Measurements from ENCODE around the gene SPSB3.

Gene SPSB3

GRCh38 chr16:1778200-1779179, 3.9 kb downstream of the SPSB3 start:
- Histone ChIP-seq H3K4me3 (ENCODE audit: severe bottlenecking) (no peak overlapping the region), H3K9me3 (ENCODE audit: severe bottlenecking) (no peaks in the 10 kb centered on the region), H3K4me1 (ENCODE audit: insufficient read depth, poor library complexity, severe bottlenecking) (no peaks in the 10 kb centered on the region), H3K27ac (ENCODE audit: poor library complexity, severe bottlenecking) (no peak overlapping the region), H3K27me3 (ENCODE audit: insufficient read depth, poor library complexity, severe bottlenecking) (no peaks in the 10 kb centered on the region), H3K36me3 (ENCODE audit: low read depth) (peaks cover 29% of the 10 kb centered on the region)
- TF ChIP-seq CTCF (IDR thresholded peaks at IDR 0.05; ENCODE audit: poor library complexity, severe bottlenecking): no peak
- DNase-seq (ENCODE audit: low spot score) (no peak), ATAC-seq (ENCODE audit: low read depth) (no peak)

GRCh38 chr16:1777375-1778199, 4.8 kb downstream of the SPSB3 start:
- no peak for TF ChIP-seq CTCF (IDR thresholded peaks at IDR 0.05; ENCODE audit: poor library complexity, severe bottlenecking)
- H3K27ac ChIP-seq (ENCODE audit: poor library complexity, severe bottlenecking): no peak overlapping the region
- ATAC-seq (ENCODE audit: low read depth) (no peak), DNase-seq (ENCODE audit: low spot score) (no peak)
- H3K4me3 ChIP-seq (ENCODE audit: severe bottlenecking): no peak overlapping the region
- H3K9me3 ChIP-seq (ENCODE audit: severe bottlenecking): no peaks in the 10 kb centered on the region
- H3K27me3 ChIP-seq (ENCODE audit: insufficient read depth, poor library complexity, severe bottlenecking): no peaks in the 10 kb centered on the region
- peaks cover 29% of the 10 kb centered on the region for H3K36me3 ChIP-seq (ENCODE audit: low read depth)
- H3K4me1 ChIP-seq (ENCODE audit: insufficient read depth, poor library complexity, severe bottlenecking): no peaks in the 10 kb centered on the region

GRCh38 chr16:1776991-1777374, 5.4 kb downstream of the SPSB3 start:
- peaks cover 32% of the 10 kb centered on the region for H3K36me3 ChIP-seq (ENCODE audit: low read depth)
- H3K27ac ChIP-seq (ENCODE audit: poor library complexity, severe bottlenecking): no peak overlapping the region
- no peak for TF ChIP-seq CTCF (IDR thresholded peaks at IDR 0.05; ENCODE audit: poor library complexity, severe bottlenecking)
- no peaks in the 10 kb centered on the region for H3K27me3 ChIP-seq (ENCODE audit: insufficient read depth, poor library complexity, severe bottlenecking)
- H3K9me3 ChIP-seq (ENCODE audit: severe bottlenecking): no peaks in the 10 kb centered on the region
- DNase-seq (ENCODE audit: low spot score) (no peak), ATAC-seq (ENCODE audit: low read depth) (no peak)
- no peaks in the 10 kb centered on the region for H3K4me1 ChIP-seq (ENCODE audit: insufficient read depth, poor library complexity, severe bottlenecking)
- no peak overlapping the region for H3K4me3 ChIP-seq (ENCODE audit: severe bottlenecking)

- DNase-seq (ENCODE audit: low spot score) (no peak), ATAC-seq (ENCODE audit: low read depth) (no peak)
- Histone ChIP-seq H3K9me3 (ENCODE audit: severe bottlenecking) (no peaks in the 10 kb centered on the region), H3K4me1 (ENCODE audit: insufficient read depth, poor library complexity, severe bottlenecking) (no peaks in the 10 kb centered on the region), H3K36me3 (ENCODE audit: low read depth) (peaks cover 34% of the 10 kb centered on the region), H3K27ac (ENCODE audit: poor library complexity, severe bottlenecking) (no peak overlapping the region), H3K27me3 (ENCODE audit: insufficient read depth, poor library complexity, severe bottlenecking) (no peaks in the 10 kb centered on the region), H3K4me3 (ENCODE audit: severe bottlenecking) (no peak overlapping the region)
- TF ChIP-seq CTCF (IDR thresholded peaks at IDR 0.05; ENCODE audit: poor library complexity, severe bottlenecking): no peak
Measured at GRCh38 chr16:1776672-1776955, 5.8 kb downstream of the SPSB3 start.

All from RWPE2 (cell line).